ENCODE results near the gene KCTD4.

The KCTD4 gene

GRCh38 chr13:45185286-45185685 is 15.6 kb downstream of the KCTD4 start:
- H3F3A ChIP-seq (ENCODE audit: control insufficient read depth, insufficient read depth): no peaks in the 10 kb centered on the region
- no peaks in the 10 kb centered on the region for H3K9me3 ChIP-seq (ENCODE audit: control insufficient read depth, insufficient read depth, low read length)
- TF ChIP-seq EZH2phosphoT487 (IDR thresholded peaks at IDR 0.05; ENCODE audit: borderline replicate concordance, low read length) (no peak), CTCF (IDR thresholded peaks at IDR 0.05; ENCODE audit: low read depth, low read length, poor library complexity, severe bottlenecking) (no peak)
- peak overlapping the region; percentile 0; the same call in 1 of the 2 replicates for H3K4me3 ChIP-seq (ENCODE audit: low read length)
- no peak overlapping the region for H3K27ac ChIP-seq (ENCODE audit: low read depth, low read length)
- H4K20me1 ChIP-seq (ENCODE audit: control insufficient read depth, insufficient read depth, low read depth, low read length): no peaks in the 10 kb centered on the region
- H3K27me3 ChIP-seq (ENCODE audit: control insufficient read depth, low read length): no peaks in the 10 kb centered on the region
- peaks cover 19% of the 10 kb centered on the region; the same call in 1 of the 2 replicates for H3K36me3 ChIP-seq (ENCODE audit: control insufficient read depth, low read length)
- H3K4me1 ChIP-seq (ENCODE audit: control insufficient read depth, low read length): peaks cover 15% of the 10 kb centered on the region
- H3K4me2 ChIP-seq (ENCODE audit: low read length): peak overlapping the region; percentile 9; the same call in 1 of the 2 replicates
- no peaks in the 10 kb centered on the region; the same call in 1 of the 2 replicates for H3K79me2 ChIP-seq (ENCODE audit: control insufficient read depth, low read length)
- H3K9me2 ChIP-seq (replicated peaks; ENCODE audit: control insufficient read depth, low read length): no peaks in the 10 kb centered on the region

- H3K27me3 ChIP-seq (ENCODE audit: control insufficient read depth, low read length): no peaks in the 10 kb centered on the region
- H3K27ac ChIP-seq (ENCODE audit: low read depth, low read length): peak overlapping the region; percentile 7; the same call in 1 of the 2 replicates
- TF ChIP-seq EZH2phosphoT487 (IDR thresholded peaks at IDR 0.05; ENCODE audit: borderline replicate concordance, low read length): no peak
- TF ChIP-seq CTCF (IDR thresholded peaks at IDR 0.05; ENCODE audit: low read depth, low read length, poor library complexity, severe bottlenecking): no peak
- H3K4me2 ChIP-seq (ENCODE audit: low read length): peak overlapping the region; percentile 9
- H3F3A ChIP-seq (ENCODE audit: control insufficient read depth, insufficient read depth): no peaks in the 10 kb centered on the region
- no peaks in the 10 kb centered on the region for H3K9me2 ChIP-seq (replicated peaks; ENCODE audit: control insufficient read depth, low read length)
- peaks cover 19% of the 10 kb centered on the region; the same call in 1 of the 2 replicates for H3K36me3 ChIP-seq (ENCODE audit: control insufficient read depth, low read length)
- H3K79me2 ChIP-seq (ENCODE audit: control insufficient read depth, low read length): no peaks in the 10 kb centered on the region; the same call in 1 of the 2 replicates
- no peaks in the 10 kb centered on the region for H4K20me1 ChIP-seq (ENCODE audit: control insufficient read depth, insufficient read depth, low read depth, low read length)
- H3K4me1 ChIP-seq (ENCODE audit: control insufficient read depth, low read length): peaks cover 15% of the 10 kb centered on the region
- peak overlapping the region; percentile 0; the same call in 1 of the 2 replicates for H3K4me3 ChIP-seq (ENCODE audit: low read length)
- no peaks in the 10 kb centered on the region for H3K9me3 ChIP-seq (ENCODE audit: control insufficient read depth, insufficient read depth, low read length)
Measured at GRCh38 chr13:45184693-45185092, 16.2 kb downstream of the KCTD4 start.

- Histone ChIP-seq H3K4me1 (ENCODE audit: control insufficient read depth, low read length) (peaks cover 15% of the 10 kb centered on the region), H3K9me2 (replicated peaks; ENCODE audit: control insufficient read depth, low read length) (no peaks in the 10 kb centered on the region), H3K4me3 (ENCODE audit: low read length) (no peak overlapping the region), H3K27ac (ENCODE audit: low read depth, low read length) (no peak overlapping the region), H3K27me3 (ENCODE audit: control insufficient read depth, low read length) (no peaks in the 10 kb centered on the region), H3K36me3 (ENCODE audit: control insufficient read depth, low read length) (peaks cover 15% of the 10 kb centered on the region; the same call in 1 of the 2 replicates), H3K9me3 (ENCODE audit: control insufficient read depth, insufficient read depth, low read length) (no peaks in the 10 kb centered on the region), H3F3A (ENCODE audit: control insufficient read depth, insufficient read depth) (no peaks in the 10 kb centered on the region), H4K20me1 (ENCODE audit: control insufficient read depth, insufficient read depth, low read depth, low read length) (no peaks in the 10 kb centered on the region), H3K79me2 (ENCODE audit: control insufficient read depth, low read length) (peaks cover 12% of the 10 kb centered on the region; the same call in 1 of the 2 replicates), H3K4me2 (ENCODE audit: low read length) (no peak overlapping the region)
- TF ChIP-seq EZH2phosphoT487 (IDR thresholded peaks at IDR 0.05; ENCODE audit: borderline replicate concordance, low read length) (no peak), CTCF (IDR thresholded peaks at IDR 0.05; ENCODE audit: low read depth, low read length, poor library complexity, severe bottlenecking) (no peak)
Measured at GRCh38 chr13:45180713-45181601, 19.9 kb downstream of the KCTD4 start.
